Tibial artery (tissue), 4 donors: ENCODE data around the gene CTBP1.

ENCODE experiments used
- DNase-seq, 2 donors: peaks; one replicate each; pipeline ENCODE4 v3.0.0-alpha.2; 2019
- H3K27ac ChIP-seq, 2 donors: fragments of 200-600 bp; sonication (generic) in 1 of 2; 1 replicate in 1 of 2; 2 replicates in 1 of 2; pipeline ENCODE4 v1.5.1; 2018 to 2019; ENCODE audit warnings: mild to moderate bottlenecking in 1 of 2
- H3K27me3 ChIP-seq, 2 donors: fragments of 200-600 bp; sonication (generic) in 1 of 2; one replicate each; pipeline versions ENCODE4 v1.5.1 to v1.6.0; 2016 to 2019
- H3K36me3 ChIP-seq, 3 donors: fragments of 200-600 bp; sonication (generic) in 2 of 3; one replicate each; pipeline ENCODE4 v1.5.1; 2016 to 2019; ENCODE audit warnings: mild to moderate bottlenecking in 2 of 3
- H3K4me1 ChIP-seq, 4 donors: fragments of 200-600 bp; sonication (generic) in 2 of 4; 1 replicate in 3 of 4; 2 replicates in 1 of 4; pipeline ENCODE4 v1.5.1; 2016 to 2019
- H3K4me3 ChIP-seq, 2 donors: fragments of 200-600 bp; sonication (generic) in 1 of 2; 1 replicate in 1 of 2; 2 replicates in 1 of 2; pipeline ENCODE4 v1.5.1; 2018 to 2019; ENCODE audit warnings: mild to moderate bottlenecking in 2 of 2
- H3K9me3 ChIP-seq, 3 donors: fragments of 200-600 bp; sonication (generic) in 1 of 3; one replicate each; pipeline ENCODE4 v1.5.1; 2016 to 2019
- intact Hi-C: fragments of 100-400 bp; cut with DNase I; formaldehyde crosslinking; loops from one replicate; pipeline ENCODE4 v1.15.0; 2023; ENCODE audit warnings: low total_unique reads
- TF ChIP-seq, protein P1 (sequence below), 2 experiments: fragments of 200-600 bp in 1 of 2; fragments of 450-650 bp in 1 of 2; IDR thresholded peaks; one replicate each; pipeline ENCODE4 v1.5.1; 2017 to 2019; ENCODE audit warnings: antibody characterized with exemption in 2 of 2, mild to moderate bottlenecking in 1 of 2, moderate library complexity in 1 of 2

CTBP1 gene

DNA sequence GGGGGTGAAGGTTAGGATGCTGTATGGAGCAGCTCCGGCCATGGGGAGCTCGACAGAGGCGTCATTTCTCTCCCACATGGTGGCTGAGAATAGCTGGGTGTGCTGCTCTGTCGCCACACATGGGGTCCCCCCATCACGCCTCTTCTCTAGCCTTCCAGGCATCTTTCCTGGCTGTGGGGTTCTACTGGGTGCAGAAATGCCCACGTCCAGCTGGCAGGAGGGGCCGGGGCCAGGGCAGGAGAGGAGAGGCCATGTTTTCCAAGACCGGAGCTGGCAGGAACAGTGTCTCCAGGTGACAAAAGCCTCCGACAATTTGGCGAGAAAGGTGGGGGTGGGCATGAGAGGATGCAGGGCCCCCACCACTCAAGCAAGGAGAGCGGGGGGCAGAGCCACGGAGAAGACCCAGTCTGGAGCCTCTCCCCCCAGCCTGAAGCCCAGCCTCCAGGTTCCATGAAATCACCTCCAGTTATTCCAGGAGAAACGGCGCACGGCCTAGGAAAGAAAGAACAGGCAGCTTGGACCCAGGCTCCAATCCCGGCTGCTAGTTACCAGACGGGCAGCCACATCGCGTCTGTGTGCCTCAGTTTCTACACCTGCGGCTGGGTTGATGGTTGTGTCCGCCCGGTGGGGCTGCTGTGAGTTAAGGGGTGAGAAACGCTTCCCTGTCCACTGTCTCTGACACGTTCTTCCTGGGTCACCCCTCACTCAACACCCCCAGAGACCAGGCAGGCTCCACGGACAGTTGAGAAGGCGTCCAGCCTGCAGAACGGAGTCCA lies 49.2 kb downstream of the CTBP1 start:
- Histone ChIP-seq H3K27ac (no peak overlapping the region), H3K27me3 (no peaks in the 10 kb centered on the region), H3K36me3 (no peaks in the 10 kb centered on the region), H3K9me3 (no peaks in the 10 kb centered on the region), H3K4me1 (peaks cover 10 to 23% (median 18%) of the 10 kb centered on the region in 4 donors), H3K4me3 (no peak overlapping the region)
- intact Hi-C loops, result no loop called here
- no peak for DNase-seq
- TF ChIP-seq, protein P1, sequence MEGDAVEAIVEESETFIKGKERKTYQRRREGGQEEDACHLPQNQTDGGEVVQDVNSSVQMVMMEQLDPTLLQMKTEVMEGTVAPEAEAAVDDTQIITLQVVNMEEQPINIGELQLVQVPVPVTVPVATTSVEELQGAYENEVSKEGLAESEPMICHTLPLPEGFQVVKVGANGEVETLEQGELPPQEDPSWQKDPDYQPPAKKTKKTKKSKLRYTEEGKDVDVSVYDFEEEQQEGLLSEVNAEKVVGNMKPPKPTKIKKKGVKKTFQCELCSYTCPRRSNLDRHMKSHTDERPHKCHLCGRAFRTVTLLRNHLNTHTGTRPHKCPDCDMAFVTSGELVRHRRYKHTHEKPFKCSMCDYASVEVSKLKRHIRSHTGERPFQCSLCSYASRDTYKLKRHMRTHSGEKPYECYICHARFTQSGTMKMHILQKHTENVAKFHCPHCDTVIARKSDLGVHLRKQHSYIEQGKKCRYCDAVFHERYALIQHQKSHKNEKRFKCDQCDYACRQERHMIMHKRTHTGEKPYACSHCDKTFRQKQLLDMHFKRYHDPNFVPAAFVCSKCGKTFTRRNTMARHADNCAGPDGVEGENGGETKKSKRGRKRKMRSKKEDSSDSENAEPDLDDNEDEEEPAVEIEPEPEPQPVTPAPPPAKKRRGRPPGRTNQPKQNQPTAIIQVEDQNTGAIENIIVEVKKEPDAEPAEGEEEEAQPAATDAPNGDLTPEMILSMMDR (IDR thresholded peaks at IDR 0.05), result no peak

DNA sequence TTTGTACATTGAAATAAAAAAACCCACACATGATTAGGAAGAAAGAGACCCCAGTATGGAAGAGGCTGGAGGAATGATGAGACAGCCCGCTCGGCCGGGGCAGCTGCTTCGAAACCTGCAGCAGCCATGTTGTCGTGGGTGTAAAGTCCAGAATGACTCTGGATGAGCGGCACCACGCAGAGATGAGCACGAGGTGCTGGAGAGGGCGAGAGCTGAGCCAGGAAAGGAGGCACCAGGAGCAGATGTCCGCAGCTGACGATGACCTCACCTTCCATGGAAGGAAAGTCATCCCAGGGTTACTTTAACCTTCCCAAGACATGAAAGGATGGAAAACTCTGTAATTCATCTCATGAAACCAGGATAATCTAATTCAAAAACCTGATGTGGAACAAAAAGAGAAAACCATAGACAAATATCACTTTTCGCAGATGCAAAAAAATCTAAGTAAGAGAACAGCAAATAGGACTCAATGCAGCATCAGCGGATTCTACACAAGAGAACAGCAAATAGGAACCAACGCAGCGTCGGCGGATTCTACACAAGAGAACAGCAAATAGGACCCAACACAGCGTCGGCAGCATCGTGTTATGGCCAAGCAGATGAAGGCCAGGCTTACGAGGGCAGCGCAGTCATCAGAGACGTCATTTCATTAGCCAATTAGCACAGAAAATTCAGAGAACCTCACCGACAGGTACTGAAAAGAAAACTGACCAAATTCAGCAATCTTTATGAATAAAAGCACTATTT lies 50.7 kb downstream of the CTBP1 start:
- no peak for DNase-seq
- TF ChIP-seq, protein P1 (IDR thresholded peaks at IDR 0.05), result no peak
- H3K9me3 ChIP-seq, result no peaks in the 10 kb centered on the region

DNA sequence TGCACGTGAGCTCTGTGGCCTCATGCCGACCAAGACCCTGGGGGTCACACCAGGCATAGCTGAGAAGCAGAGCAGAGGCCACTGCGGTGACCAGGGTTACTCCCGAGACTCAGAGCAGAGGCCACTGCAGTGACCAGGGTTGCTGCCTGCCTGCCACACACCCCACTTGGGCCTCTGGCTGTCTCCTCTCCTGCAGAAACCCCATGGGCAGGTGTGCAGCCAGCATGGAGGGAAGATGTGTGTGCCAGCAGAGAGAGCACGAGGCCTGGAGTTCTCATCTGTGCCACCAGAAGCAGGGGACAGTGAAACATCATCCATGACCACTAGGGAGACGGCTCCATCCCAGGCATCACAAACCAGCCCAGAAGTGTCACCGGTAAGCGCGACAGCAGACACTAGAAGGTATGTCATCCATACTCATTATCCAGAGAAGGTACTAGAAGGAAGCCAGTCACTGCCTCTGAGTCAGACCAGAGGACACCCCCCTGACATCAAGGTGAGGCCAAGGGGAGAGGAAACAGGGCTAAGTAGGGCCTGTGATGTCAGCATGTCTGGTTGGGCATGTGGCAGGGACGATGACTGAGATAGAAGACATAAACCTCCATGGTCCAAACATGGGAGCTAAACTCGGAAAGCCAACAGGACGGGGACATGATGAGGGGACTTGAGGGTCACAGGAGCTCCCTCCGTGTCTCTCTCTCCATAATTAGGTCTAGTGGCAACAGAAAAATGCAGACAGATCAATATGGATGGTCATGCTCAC lies 52.3 kb downstream of the CTBP1 start:
- H3K27me3 ChIP-seq, result no peaks in the 10 kb centered on the region
- TF ChIP-seq, protein P1 (IDR thresholded peaks at IDR 0.05), result no peak
- H3K4me1 ChIP-seq, result peaks cover 16 to 51% (median 46%) of the 10 kb centered on the region in 4 donors
- no peaks in the 10 kb centered on the region for H3K36me3 ChIP-seq
- no peak overlapping the region for H3K27ac ChIP-seq
- H3K9me3 ChIP-seq, result no peaks in the 10 kb centered on the region
- DNase-seq, result no peak
- intact Hi-C loops, result no loop called here
- no peak overlapping the region for H3K4me3 ChIP-seq

More for the DNA sequence above, 50.7 kb downstream of the CTBP1 start:
- Histone ChIP-seq H3K27ac (no peak overlapping the region), H3K4me1 (peaks cover 16 to 35% (median 30%) of the 10 kb centered on the region in 4 donors), H3K4me3 (no peak overlapping the region), H3K36me3 (no peaks in the 10 kb centered on the region), H3K27me3 (no peaks in the 10 kb centered on the region)
- intact Hi-C loops, result no loop called here

DNA sequence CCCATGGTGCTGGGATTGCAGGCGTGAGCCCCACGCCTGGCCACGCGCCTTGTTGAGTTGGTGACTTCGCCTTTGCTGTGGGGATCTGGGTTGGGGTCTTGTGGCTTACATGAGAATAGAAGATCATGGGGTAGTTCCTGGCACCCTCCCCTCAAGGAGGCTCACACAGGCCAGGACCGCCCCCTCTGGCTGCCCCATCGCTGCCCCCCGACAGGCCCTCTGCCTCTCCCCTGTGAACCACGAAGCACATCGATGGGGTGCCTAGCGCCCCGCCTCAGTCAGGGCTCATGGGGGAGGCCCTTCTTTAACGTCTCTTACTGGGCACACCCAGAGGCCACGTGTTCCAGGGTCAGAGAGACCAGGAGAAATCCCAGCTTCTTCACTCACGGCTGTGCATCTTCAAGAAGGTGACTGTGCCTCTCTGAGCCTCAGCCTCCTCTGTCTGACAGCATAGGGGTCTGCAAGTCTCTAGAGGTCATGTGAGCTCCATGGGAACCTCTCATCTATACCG lies 53.0 kb downstream of the CTBP1 start:
- Histone ChIP-seq H3K9me3 (no peaks in the 10 kb centered on the region), H3K27ac (no peak overlapping the region), H3K36me3 (no peaks in the 10 kb centered on the region), H3K4me1 (peaks cover 16 to 52% (median 47%) of the 10 kb centered on the region in 4 donors), H3K27me3 (no peaks in the 10 kb centered on the region), H3K4me3 (no peak overlapping the region)
- TF ChIP-seq, protein P1 (IDR thresholded peaks at IDR 0.05), result no peak
- intact Hi-C loops, result no loop called here
- DNase-seq, result no peak

DNA sequence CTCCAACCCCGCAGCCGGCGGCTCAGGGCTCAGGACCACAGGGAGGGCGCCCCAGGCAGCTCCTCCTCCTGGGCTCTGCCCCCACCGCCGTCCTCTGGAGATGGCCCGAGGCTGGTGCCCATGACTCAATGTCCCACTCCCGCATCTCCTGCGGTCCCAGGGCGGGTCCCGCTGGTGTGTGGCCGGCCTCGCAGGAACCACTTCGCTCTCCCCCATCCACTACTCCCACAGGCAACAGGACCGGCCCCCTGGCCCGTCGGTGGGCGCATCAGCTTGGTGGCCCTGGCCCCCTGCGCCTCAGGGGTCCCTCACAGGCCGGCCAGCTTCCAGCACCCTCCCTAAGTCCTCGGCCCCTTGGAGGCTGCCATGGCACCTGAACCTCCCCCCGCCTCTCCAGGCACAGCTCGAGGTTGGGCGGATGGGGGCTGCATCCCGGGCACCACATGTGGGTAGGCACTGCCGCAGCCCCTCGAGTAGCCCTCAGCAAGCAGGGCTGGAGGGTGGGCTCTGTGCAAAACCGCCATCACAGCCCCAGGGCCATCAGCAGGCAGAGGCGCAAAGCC lies 53.7 kb downstream of the CTBP1 start:
- intact Hi-C loops, result no loop called here
- TF ChIP-seq, protein P1 (IDR thresholded peaks at IDR 0.05), result no peak
- no peaks in the 10 kb centered on the region for H3K27me3 ChIP-seq
- H3K9me3 ChIP-seq, result no peaks in the 10 kb centered on the region
- peak overlapping the region in 1 of 2 donors; percentile 47 for H3K4me3 ChIP-seq
- H3K36me3 ChIP-seq, result no peaks in the 10 kb centered on the region
- peaks cover 9 to 44% (median 40%) of the 10 kb centered on the region in 4 donors for H3K4me1 ChIP-seq
- peak overlapping the region; percentile 90 to 93 for H3K27ac ChIP-seq
- DNase-seq, result no peak
